ENCODE results near the gene STARD5. TPM values are rescaled to one million over a fixed set of nuclear protein-coding genes. Genes with fewer than 3 reads are reported as not detected.

STARD5 gene
- total RNA-seq, 1 experiment from 2014 or later, result 3.4 TPM

- CTCF ChIA-PET, result interaction anchor here (0.6 to 4.4 kb wide), 3 partner anchors 13 to 44 kb away, joined by 3 to 16 read pairs (median 3); partner anchors contain the start of gene STARD5
- intact Hi-C loops (cut with micrococcal nuclease), result no loop called here
- DNase-seq (ENCODE audit: unreplicated experiment), result no peak
- Mint-ChIP-seq H3K36me3 (ENCODE audit: insufficient read depth, unreplicated experiment) (peaks cover 12% of the 10 kb centered on the region), H3K9me3 (ENCODE audit: unreplicated experiment) (no peaks in the 10 kb centered on the region), H3K4me3 (ENCODE audit: unreplicated experiment) (no peak overlapping the region), H3K27ac (ENCODE audit: low read depth, unreplicated experiment) (no peak overlapping the region), H3K27me3 (ENCODE audit: insufficient read depth, unreplicated experiment) (no peaks in the 10 kb centered on the region), H3K4me1 (ENCODE audit: insufficient read depth, unreplicated experiment) (peaks cover 24% of the 10 kb centered on the region)
- POLR2A ChIA-PET, result interaction anchor here (1.1 to 1.7 kb wide), 3 partner anchors 10 to 13 kb away, joined by 3 to 7 read pairs (median 3); partner anchors contain the start of gene STARD5
- TF ChIP-seq CTCF (IDR thresholded peaks at IDR 0.05; ENCODE audit: unreplicated experiment), result no peak
- BruUV-seq (replicated peaks), result no TSS peak
Measured at GRCh38 chr15:81310480-81310879, 13.5 kb downstream of the STARD5 start.

GRCh38 chr15:81309647-81310450, 14.1 kb downstream of the STARD5 start:
- no peak for TF ChIP-seq CTCF (IDR thresholded peaks at IDR 0.05; ENCODE audit: unreplicated experiment)
- H3K9me3 Mint-ChIP-seq (ENCODE audit: unreplicated experiment), result no peaks in the 10 kb centered on the region
- no peak for DNase-seq (ENCODE audit: unreplicated experiment)
- H3K36me3 Mint-ChIP-seq (ENCODE audit: insufficient read depth, unreplicated experiment), result peaks cover 12% of the 10 kb centered on the region
- POLR2A ChIA-PET, result interaction anchor here (0.8 to 1.1 kb wide), 2 partner anchors 11 to 89 kb away, joined by 3 read pairs; no protein-coding TSS in a partner anchor
- intact Hi-C loops (cut with micrococcal nuclease), result no loop called here
- BruUV-seq (replicated peaks), result no TSS peak
- H3K4me3 Mint-ChIP-seq (ENCODE audit: unreplicated experiment), result no peak overlapping the region
- H3K4me1 Mint-ChIP-seq (ENCODE audit: insufficient read depth, unreplicated experiment), result peaks cover 24% of the 10 kb centered on the region
- no peak overlapping the region for H3K27ac Mint-ChIP-seq (ENCODE audit: low read depth, unreplicated experiment)
- no peaks in the 10 kb centered on the region for H3K27me3 Mint-ChIP-seq (ENCODE audit: insufficient read depth, unreplicated experiment)
- CTCF ChIA-PET, result interaction anchor here (0.5 to 4.4 kb wide), 4 partner anchors 15 to 939 kb away, joined by 3 to 16 read pairs (median 3); no protein-coding TSS in a partner anchor

- intact Hi-C loops (cut with micrococcal nuclease), result no loop called here
- H3K4me1 Mint-ChIP-seq (ENCODE audit: insufficient read depth, unreplicated experiment), result peaks cover 27% of the 10 kb centered on the region
- no peak for TF ChIP-seq CTCF (IDR thresholded peaks at IDR 0.05; ENCODE audit: unreplicated experiment)
- H3K36me3 Mint-ChIP-seq (ENCODE audit: insufficient read depth, unreplicated experiment), result peaks cover 12% of the 10 kb centered on the region
- H3K9me3 Mint-ChIP-seq (ENCODE audit: unreplicated experiment), result no peaks in the 10 kb centered on the region
- CTCF ChIA-PET, result interaction anchor here (0.6 to 4.4 kb wide), 6 partner anchors 33 to 145 kb away, joined by 3 to 16 read pairs (median 4); no protein-coding TSS in a partner anchor
- POLR2A ChIA-PET, result interaction anchor here (0.5 kb wide), 1 partner anchor 889 kb away, joined by 3 read pairs; no protein-coding TSS in a partner anchor
- no peak overlapping the region for H3K4me3 Mint-ChIP-seq (ENCODE audit: unreplicated experiment)
- H3K27me3 Mint-ChIP-seq (ENCODE audit: insufficient read depth, unreplicated experiment), result no peaks in the 10 kb centered on the region
- DNase-seq (ENCODE audit: unreplicated experiment), result no peak
- no peak overlapping the region for H3K27ac Mint-ChIP-seq (ENCODE audit: low read depth, unreplicated experiment)
- no TSS peak for BruUV-seq (replicated peaks)
Measured at GRCh38 chr15:81308260-81308659, 15.7 kb downstream of the STARD5 start.

GRCh38 chr15:81304226-81304625, 19.7 kb downstream of the STARD5 start:
- ChIA-PET CTCF (interaction anchor here (0.6 kb wide), 1 partner anchor 28 kb away, joined by 4 read pairs; no protein-coding TSS in a partner anchor), POLR2A (no interaction called here)
- H3K9me3 Mint-ChIP-seq (ENCODE audit: unreplicated experiment), result no peaks in the 10 kb centered on the region
- intact Hi-C loops (cut with micrococcal nuclease), result no loop called here
- no peaks in the 10 kb centered on the region for H3K27me3 Mint-ChIP-seq (ENCODE audit: insufficient read depth, unreplicated experiment)
- TF ChIP-seq CTCF (IDR thresholded peaks at IDR 0.05; ENCODE audit: unreplicated experiment), result no peak
- DNase-seq (ENCODE audit: unreplicated experiment), result no peak
- peaks cover 6% of the 10 kb centered on the region for H3K4me1 Mint-ChIP-seq (ENCODE audit: insufficient read depth, unreplicated experiment)
- no peak overlapping the region for H3K4me3 Mint-ChIP-seq (ENCODE audit: unreplicated experiment)
- no peak overlapping the region for H3K27ac Mint-ChIP-seq (ENCODE audit: low read depth, unreplicated experiment)
- BruUV-seq (replicated peaks), result no TSS peak
- H3K36me3 Mint-ChIP-seq (ENCODE audit: insufficient read depth, unreplicated experiment), result no peaks in the 10 kb centered on the region
